GM21447 (cell line): ENCODE data around the gene RBM46.
"Not testable (repeated sequence)": the region's sequence is repeated elsewhere in the genome, so short reads cannot be mapped to it uniquely, and the experiment has no call there.

Experiments used
- ATAC-seq: cut with Tn5 transposase; IDR thresholded peaks from one replicate; pipeline ENCODE4 v1.9.1; 2021; ENCODE audit not compliant: unreplicated experiment

The RBM46 gene

GRCh38 chr4:154836513-154836912 is 55.4 kb downstream of the RBM46 start:
- ATAC-seq: no peak

- ATAC-seq: no peak
Observed at GRCh38 chr4:154838155-154838554, 57.1 kb downstream of the RBM46 start.

- ATAC-seq: no peak
Observed at GRCh38 chr4:154838694-154839093, 57.6 kb downstream of the RBM46 start.

GRCh38 chr4:154854362-154854761 is 73.3 kb downstream of the RBM46 start:
- no peak for ATAC-seq

GRCh38 chr4:154858166-154858565 is 77.1 kb downstream of the RBM46 start:
- no peak for ATAC-seq

- no peak for ATAC-seq
Observed at GRCh38 chr4:154868414-154869194, 87.5 kb downstream of the RBM46 start.

- no peak for ATAC-seq
Observed at GRCh38 chr4:154869301-154869700, 88.2 kb downstream of the RBM46 start.

- no peak for ATAC-seq
Observed at GRCh38 chr4:154872198-154872597, 91.1 kb downstream of the RBM46 start.

- not testable (repeated sequence) for ATAC-seq
Observed at GRCh38 chr4:154874049-154874448, 93.0 kb downstream of the RBM46 start.

- ATAC-seq: no peak
Observed at GRCh38 chr4:154877110-154877760, 96.2 kb downstream of the RBM46 start.
